Kidney (tissue), 14 donors: Measurements from ENCODE around the gene EDNRB. TPM values are rescaled to one million over a fixed set of nuclear protein-coding genes. Genes with fewer than 3 reads are reported as not detected.

ENCODE experiments used
- DNase-seq, 5 donors: peaks; one replicate each; pipeline ENCODE4 v3.0.0-alpha.2; 2013 to 2020
- FAIRE-seq: peaks from 2 replicates; lab custom pipeline; 2012; peaks lifted over from hg19 to GRCh38; lab: Jason Lieb, UNC
- H3K27ac ChIP-seq, 2 donors: one replicate each; pipeline ENCODE4 v1.7.0; 2013; ENCODE audit warnings: low read depth in 2 of 2, low read length in 2 of 2, inconsistent platforms in 1 of 2
- H3K27me3 ChIP-seq: one replicate; pipeline ENCODE4 v1.7.1; 2013; ENCODE audit warnings: low read length, inconsistent platforms; ENCODE audit not compliant: control insufficient read depth, insufficient read depth
- H3K36me3 ChIP-seq, 3 donors: one replicate each; pipeline versions ENCODE4 v1.7.0 to v1.7.1; 2013; ENCODE audit warnings: low read length in 3 of 3, control low read depth in 1 of 3, inconsistent platforms in 1 of 3; ENCODE audit not compliant: insufficient read depth in 3 of 3, control insufficient read depth in 2 of 3
- H3K4me1 ChIP-seq, 3 donors: one replicate each; pipeline versions ENCODE4 v1.7.0 to v1.7.1; 2013; ENCODE audit warnings: low read length in 3 of 3, inconsistent platforms in 1 of 3, low read depth in 1 of 3; ENCODE audit not compliant: control insufficient read depth in 2 of 3, insufficient read depth in 2 of 3
- H3K4me3 ChIP-seq, 3 donors: one replicate each; pipeline versions ENCODE4 v1.7.0 to v1.8.1; 2013; ENCODE audit warnings: low read length in 3 of 3, control low read depth in 1 of 3, inconsistent platforms in 1 of 3
- H3K9ac ChIP-seq, 3 donors: one replicate each; pipeline versions ENCODE4 v1.7.0 to v1.7.1; 2013; ENCODE audit warnings: low read length in 3 of 3, control low read depth in 1 of 3, inconsistent platforms in 1 of 3
- H3K9me3 ChIP-seq, 3 donors: one replicate each; pipeline versions ENCODE4 v1.7.0 to v1.7.1; 2013; ENCODE audit warnings: low read length in 3 of 3, control low read depth in 1 of 3, inconsistent platforms in 1 of 3; ENCODE audit not compliant: control insufficient read depth in 2 of 3, insufficient read depth in 1 of 3
- CTCF ChIP-seq: IDR thresholded peaks from 3 replicates; pipeline ENCODE4 v1.5.1; 2012; ENCODE audit warnings: mild to moderate bottlenecking, moderate library complexity, borderline replicate concordance; ENCODE audit not compliant: insufficient read depth; ENCODE audit errors: extremely low read depth
- intact Hi-C: fragments of 100-400 bp; cut with DNase I; formaldehyde crosslinking; loops from one replicate; pipeline ENCODE4 v1.11.1; 2022
- polyA plus RNA-seq: library from polyadenylated mRNA; stranded (reverse); fragments of 350-450 nt; fragmentation: Illumina TruSeq; extraction: RNeasy Lipid Tissue Mini Kit (QIAGEN cat#74804); gene quantifications from one replicate; pipeline ENCODE4 v1.2.3, GENCODE V29; 2014; ENCODE audit warnings: low read depth, low replicate concordance; ENCODE audit not compliant: insufficient read depth
- total RNA-seq: library from RNA; stranded (reverse); fragmentation: NEBNext Ultra II Directional; extraction: Animal tissue kit (Norgen Biotek cat#: 25700); gene quantifications from one replicate; pipeline ENCODE4 v1.2.1, GENCODE V29; 2021
- donor health status: control.
- donor health status: control.
- donor health status: control.
- donor health status: control.
- donor health status: control.
- donor health status: DM: yes; HTN: yes; CAD: no.
- donor health status: Normal renal cell carcinoma (clear cell type).

The EDNRB gene
- total and polyA plus RNA-seq, 2 donors from 2014 or later = 14.0 to 60.1 TPM

DNA sequence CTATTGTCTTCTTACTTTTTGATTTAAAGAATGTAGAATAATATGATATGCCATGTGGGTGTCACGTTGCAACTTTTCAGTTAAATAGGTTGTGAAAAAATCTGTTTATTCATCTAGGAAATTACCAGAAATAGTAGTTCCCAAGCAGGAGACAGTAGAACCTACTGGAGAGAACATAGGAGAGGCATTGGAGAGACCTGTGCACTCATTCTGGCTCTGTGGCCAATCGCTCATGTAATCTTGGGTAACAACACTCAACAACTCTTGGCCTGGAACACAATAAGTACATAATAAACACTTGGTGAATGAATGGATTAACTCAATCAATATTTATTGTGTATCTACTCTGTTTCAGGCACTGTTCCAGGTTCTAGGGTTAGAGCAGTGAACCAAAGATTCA is 35.3 kb downstream of the EDNRB start:
- intact Hi-C loops = no loop called here
- H3K9ac ChIP-seq = no peak overlapping the region
- DNase-seq (no peak), FAIRE-seq (no peak)
- H3K4me3 ChIP-seq = no peak overlapping the region
- H3K27me3 ChIP-seq = no peaks in the 10 kb centered on the region
- H3K4me1 ChIP-seq = no peaks in the 10 kb centered on the region
- no peaks in the 10 kb centered on the region for H3K9me3 ChIP-seq
- H3K36me3 ChIP-seq = no peaks in the 10 kb centered on the region
- no peak overlapping the region for H3K27ac ChIP-seq
- TF ChIP-seq CTCF = no peak

DNA sequence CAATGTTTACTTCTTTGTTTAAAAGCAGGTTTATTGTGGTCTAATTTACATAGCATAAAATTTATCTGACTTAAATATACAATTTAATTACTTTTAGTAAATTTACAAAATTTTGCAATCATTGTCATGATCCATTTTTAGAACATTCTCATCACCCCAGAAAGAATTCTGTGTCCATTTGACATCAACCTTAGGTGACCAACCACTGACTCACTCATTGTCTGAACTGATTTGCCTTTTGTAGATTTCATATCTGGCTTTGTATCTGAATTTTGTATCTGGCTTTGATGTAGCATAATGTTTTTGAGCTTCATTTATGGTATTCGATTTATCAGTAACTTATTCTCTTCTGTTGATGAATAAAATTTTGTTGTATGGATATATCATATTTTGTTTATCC is 40.4 kb downstream of the EDNRB start:
- H3K4me1 ChIP-seq = no peaks in the 10 kb centered on the region
- H3K4me3 ChIP-seq = no peak overlapping the region
- no peaks in the 10 kb centered on the region for H3K36me3 ChIP-seq
- H3K27me3 ChIP-seq = no peaks in the 10 kb centered on the region
- no peak for DNase-seq
- no peak overlapping the region for H3K27ac ChIP-seq
- H3K9me3 ChIP-seq = no peaks in the 10 kb centered on the region
- intact Hi-C loops = no loop called here
- no peak for TF ChIP-seq CTCF
- no peak overlapping the region for H3K9ac ChIP-seq
- no peak for FAIRE-seq

GRCh38 chr13:77876176-77876575 is 42.5 kb downstream of the EDNRB start:
- H3K27ac ChIP-seq = no peak overlapping the region
- no peaks in the 10 kb centered on the region for H3K36me3 ChIP-seq
- DNase-seq (no peak), FAIRE-seq (no peak)
- H3K9me3 ChIP-seq = no peaks in the 10 kb centered on the region
- H3K4me1 ChIP-seq = no peaks in the 10 kb centered on the region
- H3K27me3 ChIP-seq = no peaks in the 10 kb centered on the region
- no peak overlapping the region for H3K4me3 ChIP-seq
- intact Hi-C loops = no loop called here
- no peak for TF ChIP-seq CTCF
- no peak overlapping the region for H3K9ac ChIP-seq

DNA sequence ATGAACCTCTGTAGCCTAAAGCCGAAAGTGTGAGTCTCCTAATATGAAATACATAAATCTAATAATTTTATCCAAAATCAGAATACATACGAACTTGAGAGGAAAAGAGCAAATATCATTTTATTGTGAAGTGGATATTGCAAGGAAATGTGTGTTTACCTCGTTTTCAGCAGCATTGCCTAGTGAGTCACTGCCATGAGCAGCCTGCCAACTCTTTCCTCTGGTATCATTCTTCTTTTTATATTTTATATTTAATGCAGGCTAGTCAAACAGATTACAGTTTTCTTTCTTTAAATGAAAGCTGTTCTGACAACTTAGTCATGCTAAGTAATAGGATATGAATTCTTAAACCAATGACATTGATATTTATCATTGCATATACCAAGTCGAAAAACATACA is 44.2 kb downstream of the EDNRB start:
- FAIRE-seq = no peak
- intact Hi-C loops = no loop called here
- H3K9ac ChIP-seq = no peak overlapping the region
- H3K36me3 ChIP-seq = no peaks in the 10 kb centered on the region
- no peak overlapping the region for H3K27ac ChIP-seq
- no peaks in the 10 kb centered on the region for H3K9me3 ChIP-seq
- H3K4me1 ChIP-seq = no peaks in the 10 kb centered on the region
- no peak for DNase-seq
- no peak for TF ChIP-seq CTCF
- no peaks in the 10 kb centered on the region for H3K27me3 ChIP-seq
- H3K4me3 ChIP-seq = no peak overlapping the region
